ENCODE measurements around the gene CDH23. TPM values are rescaled to one million over a fixed set of nuclear protein-coding genes. Genes with fewer than 3 reads are reported as not detected.

Gene CDH23
- total RNA-seq, 1 donor from 2014 or later, result 0.29 TPM

DNA sequence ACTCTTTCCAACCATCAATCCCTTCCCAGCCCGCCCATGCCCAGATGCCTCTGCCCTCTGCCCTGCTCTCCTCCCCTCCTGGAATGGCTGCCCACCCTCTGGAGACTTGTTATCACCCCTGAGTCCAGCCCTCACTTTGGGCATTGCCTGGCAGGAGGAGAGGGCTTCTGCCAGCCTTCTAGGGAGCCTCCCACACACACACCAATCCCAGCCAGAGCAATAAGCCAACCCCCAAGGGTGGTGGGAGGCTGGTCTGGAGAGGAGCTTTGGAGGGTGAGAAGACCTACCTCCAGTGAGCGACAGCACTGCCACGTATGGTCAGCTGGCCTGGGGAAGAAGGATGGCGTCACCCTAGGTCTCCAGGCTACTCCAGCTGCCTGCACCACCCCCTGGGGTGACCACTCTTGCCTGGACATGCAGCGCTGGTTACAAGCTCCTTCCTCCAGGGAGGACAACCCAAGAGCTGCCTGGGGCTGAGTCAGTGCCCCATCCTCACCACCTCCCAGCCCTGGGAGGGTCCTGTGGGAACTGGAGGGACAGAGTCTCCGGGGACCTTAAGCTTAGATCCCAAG lies 314.4 kb downstream of the CDH23 start:
- Mint-ChIP-seq H3K4me3 (no peak overlapping the region), H3K9me3 (no peaks in the 10 kb centered on the region), H3K27me3 (no peaks in the 10 kb centered on the region), H3K36me3 (ENCODE audit: low read depth) (no peaks in the 10 kb centered on the region), H3K4me1 (peaks cover 43% of the 10 kb centered on the region), H3K27ac (peak overlapping the region; percentile 25)
- TF ChIP-seq, protein P1, sequence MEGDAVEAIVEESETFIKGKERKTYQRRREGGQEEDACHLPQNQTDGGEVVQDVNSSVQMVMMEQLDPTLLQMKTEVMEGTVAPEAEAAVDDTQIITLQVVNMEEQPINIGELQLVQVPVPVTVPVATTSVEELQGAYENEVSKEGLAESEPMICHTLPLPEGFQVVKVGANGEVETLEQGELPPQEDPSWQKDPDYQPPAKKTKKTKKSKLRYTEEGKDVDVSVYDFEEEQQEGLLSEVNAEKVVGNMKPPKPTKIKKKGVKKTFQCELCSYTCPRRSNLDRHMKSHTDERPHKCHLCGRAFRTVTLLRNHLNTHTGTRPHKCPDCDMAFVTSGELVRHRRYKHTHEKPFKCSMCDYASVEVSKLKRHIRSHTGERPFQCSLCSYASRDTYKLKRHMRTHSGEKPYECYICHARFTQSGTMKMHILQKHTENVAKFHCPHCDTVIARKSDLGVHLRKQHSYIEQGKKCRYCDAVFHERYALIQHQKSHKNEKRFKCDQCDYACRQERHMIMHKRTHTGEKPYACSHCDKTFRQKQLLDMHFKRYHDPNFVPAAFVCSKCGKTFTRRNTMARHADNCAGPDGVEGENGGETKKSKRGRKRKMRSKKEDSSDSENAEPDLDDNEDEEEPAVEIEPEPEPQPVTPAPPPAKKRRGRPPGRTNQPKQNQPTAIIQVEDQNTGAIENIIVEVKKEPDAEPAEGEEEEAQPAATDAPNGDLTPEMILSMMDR (IDR thresholded peaks at IDR 0.05), result no peak
- ChIA-PET CTCF (interaction anchor here (0.8 to 3.4 kb wide), 10 partner anchors 13 to 326 kb away, joined by 3 to 11 read pairs (median 3); partner anchors contain the start of gene VSIR), POLR2A (interaction anchor here (0.7 kb wide), 1 partner anchor 129 kb away, joined by 3 read pairs; no protein-coding TSS in a partner anchor)
- intact Hi-C loops (cut with micrococcal nuclease), result loop anchor here (5.0 kb wide), 1 partner anchor 61 kb away; the partner anchor contains the start of gene VSIR
- ATAC-seq (ENCODE audit: low read depth), result no peak
- DNase-seq, result no peak

DNA sequence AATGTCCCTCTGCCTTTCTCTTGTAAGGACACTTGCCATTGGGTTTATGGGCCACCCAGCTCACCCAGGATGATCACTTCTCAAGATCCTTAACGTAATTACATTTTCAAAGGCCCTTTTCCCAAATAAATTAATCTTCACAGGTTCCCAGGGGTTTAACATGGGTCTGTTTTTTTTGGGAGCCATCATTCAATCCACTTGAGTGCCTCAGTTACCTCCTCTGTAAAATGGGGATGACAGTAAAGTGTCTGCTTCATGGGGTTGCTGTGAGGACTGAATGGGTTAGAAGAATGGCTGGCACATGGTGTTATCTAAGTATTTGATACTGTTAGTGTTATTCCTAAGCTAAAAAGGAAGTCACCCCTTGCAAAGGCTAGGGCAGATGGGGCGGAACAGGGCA lies 315.4 kb downstream of the CDH23 start:
- no peaks in the 10 kb centered on the region for H3K36me3 Mint-ChIP-seq (ENCODE audit: low read depth)
- H3K27ac Mint-ChIP-seq, result peak overlapping the region; percentile 50
- TF ChIP-seq, protein P1 (IDR thresholded peaks at IDR 0.05), result no peak
- H3K27me3 Mint-ChIP-seq, result no peaks in the 10 kb centered on the region
- ChIA-PET POLR2A (no interaction called here), CTCF (interaction anchor here (0.8 to 3.4 kb wide), 8 partner anchors 14 to 327 kb away, joined by 3 to 11 read pairs (median 3); partner anchors contain the start of gene VSIR)
- H3K9me3 Mint-ChIP-seq, result no peaks in the 10 kb centered on the region
- H3K4me3 Mint-ChIP-seq, result no peak overlapping the region
- peaks cover 43% of the 10 kb centered on the region for H3K4me1 Mint-ChIP-seq
- intact Hi-C loops (cut with micrococcal nuclease), result loop anchor here (2.0 to 5.0 kb wide), 2 partner anchors 15 to 60 kb away; partner anchors contain the start of gene VSIR
- ATAC-seq (ENCODE audit: low read depth) (no peak), DNase-seq (no peak)

DNA sequence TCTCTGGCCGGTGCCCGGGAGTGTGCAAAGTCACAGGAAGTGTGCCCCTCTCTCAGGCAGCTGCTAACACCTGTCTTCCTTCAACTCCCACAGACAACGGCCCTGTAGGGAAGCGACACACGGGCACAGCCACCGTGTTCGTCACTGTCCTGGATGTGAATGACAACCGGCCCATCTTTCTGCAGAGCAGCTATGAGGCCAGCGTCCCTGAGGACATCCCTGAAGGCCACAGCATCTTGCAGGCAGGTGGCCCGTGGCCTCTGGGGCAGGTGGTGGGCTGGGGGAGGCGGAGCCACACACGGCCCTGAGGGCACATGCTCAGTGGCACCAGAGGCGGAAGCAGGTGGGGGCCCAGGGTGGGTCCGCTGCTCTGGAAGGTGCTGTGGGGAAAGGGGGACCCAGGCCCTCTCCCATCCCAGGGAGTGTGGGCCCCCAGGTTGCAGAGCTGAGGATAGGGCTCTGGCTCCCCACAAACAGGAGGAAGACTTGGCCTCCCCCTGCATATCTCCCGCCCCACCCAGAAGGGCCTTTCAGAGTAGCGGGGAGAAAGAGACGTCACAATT lies 315.9 kb downstream of the CDH23 start:
- POLR2A ChIA-PET, result no interaction called here
- TF ChIP-seq, protein P1 (IDR thresholded peaks at IDR 0.05), result no peak
- Mint-ChIP-seq H3K27me3 (no peaks in the 10 kb centered on the region), H3K27ac (peak overlapping the region; percentile 50), H3K36me3 (ENCODE audit: low read depth) (no peaks in the 10 kb centered on the region), H3K4me1 (peaks cover 43% of the 10 kb centered on the region), H3K4me3 (no peak overlapping the region), H3K9me3 (no peaks in the 10 kb centered on the region)
- intact Hi-C loops (cut with micrococcal nuclease), result loop anchor here (2.0 to 5.0 kb wide), 2 partner anchors 14 to 60 kb away; partner anchors contain the start of gene VSIR
- CTCF ChIA-PET, result interaction anchor here (1.3 to 3.4 kb wide), 3 partner anchors 14 to 184 kb away, joined by 3 to 11 read pairs (median 4); no protein-coding TSS in a partner anchor
- no peak for ATAC-seq (ENCODE audit: low read depth)
- DNase-seq, result no peak

DNA sequence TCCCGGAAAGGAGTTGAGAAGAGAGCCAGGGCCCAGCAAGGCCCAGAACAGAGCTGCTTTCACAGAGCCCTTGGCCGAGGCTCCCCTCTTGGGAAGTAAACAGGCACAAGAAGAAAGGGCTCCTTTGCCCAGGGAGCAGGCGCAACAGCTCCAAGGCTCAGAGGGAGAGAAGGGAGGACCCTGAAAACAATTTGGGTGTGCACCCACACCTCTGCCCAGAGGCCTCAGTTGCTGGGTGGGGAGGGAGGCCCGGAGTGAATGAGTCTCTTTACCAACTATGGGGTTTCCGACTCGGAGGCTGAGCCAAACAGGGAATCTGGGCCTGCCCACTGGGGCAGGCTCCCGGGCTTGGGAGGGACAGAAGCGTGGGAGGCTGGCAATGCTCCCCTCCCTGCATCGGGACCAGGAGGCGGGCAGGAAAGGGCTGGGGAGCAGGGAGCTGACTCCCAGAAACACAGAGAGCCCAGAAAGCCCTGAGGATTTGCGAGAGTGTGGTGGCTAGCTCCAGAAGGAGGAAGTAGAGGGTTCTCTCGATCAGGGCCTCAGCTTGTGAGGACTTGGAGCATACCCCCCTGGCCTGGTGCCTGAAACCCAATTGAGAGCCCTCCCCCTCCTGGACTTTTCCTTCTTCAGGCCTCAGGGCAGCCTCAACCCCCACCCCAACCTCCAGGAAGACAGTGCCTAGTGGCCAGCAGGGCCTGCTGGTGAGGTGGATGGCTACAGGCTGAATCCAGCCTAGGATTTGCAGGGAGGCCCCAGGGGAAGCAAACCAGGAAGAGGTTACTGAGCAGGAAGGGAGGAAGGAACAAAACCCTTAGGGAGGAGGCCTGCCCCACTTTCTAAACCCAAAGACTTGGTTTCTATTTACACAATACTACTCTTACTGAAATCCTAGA lies 316.7 kb downstream of the CDH23 start:
- Mint-ChIP-seq H3K27me3 (no peaks in the 10 kb centered on the region), H3K36me3 (ENCODE audit: low read depth) (no peaks in the 10 kb centered on the region), H3K27ac (no peak overlapping the region), H3K9me3 (no peaks in the 10 kb centered on the region), H3K4me1 (peaks cover 41% of the 10 kb centered on the region), H3K4me3 (no peak overlapping the region)
- ATAC-seq (ENCODE audit: low read depth), result peak; percentile 45
- TF ChIP-seq, protein P1 (IDR thresholded peaks at IDR 0.05), result no peak
- ChIA-PET CTCF (interaction anchor here (1.3 to 3.4 kb wide), 2 partner anchors 99 to 183 kb away, joined by 4 to 11 read pairs; no protein-coding TSS in a partner anchor), POLR2A (no interaction called here)
- intact Hi-C loops (cut with micrococcal nuclease), result loop anchor here (2.0 to 5.0 kb wide), 2 partner anchors 13 to 59 kb away; partner anchors contain the start of gene VSIR
- no peak for DNase-seq

Data from activated B cell treated with CpG ODN at 0.5 μM for 24 hours (primary cell).